Activated gamma-delta T cell treated with Interleukin-2 at 50 U/mL for 16 hours (primary cell): Measurements from ENCODE around the gene MTAP.

Source experiments
- DNase-seq: peaks from one replicate; pipeline ENCODE4 v3.0.0-alpha.2; 2020

The MTAP gene

GRCh38 chr9:21806644-21807043, 4.2 kb downstream of the MTAP start:
- DNase-seq, result no peak

GRCh38 chr9:21810388-21810787, 8.0 kb downstream of the MTAP start:
- DNase-seq, result no peak

GRCh38 chr9:21810881-21811280, 8.4 kb downstream of the MTAP start:
- no peak for DNase-seq

DNA sequence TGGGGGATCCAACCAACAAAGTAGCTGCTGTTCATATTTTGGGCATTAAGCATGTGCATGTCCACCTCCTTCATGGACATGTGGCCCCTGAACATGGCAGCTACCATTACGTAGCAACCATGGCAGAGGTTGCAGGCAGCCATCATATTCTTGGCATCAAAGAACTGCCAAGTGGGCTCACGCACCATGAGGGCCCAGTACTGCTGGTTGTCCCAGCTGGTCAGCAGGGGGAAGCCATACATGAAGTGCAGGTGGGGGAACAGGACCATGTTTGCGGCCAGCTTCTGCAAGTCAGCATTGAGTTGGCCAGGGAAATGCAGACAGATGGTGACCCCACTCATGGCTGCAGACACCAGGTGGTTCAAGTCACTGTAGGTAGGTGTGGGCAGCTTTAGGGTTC, 9.5 kb downstream of the MTAP start:
- DNase-seq, result no peak

DNA sequence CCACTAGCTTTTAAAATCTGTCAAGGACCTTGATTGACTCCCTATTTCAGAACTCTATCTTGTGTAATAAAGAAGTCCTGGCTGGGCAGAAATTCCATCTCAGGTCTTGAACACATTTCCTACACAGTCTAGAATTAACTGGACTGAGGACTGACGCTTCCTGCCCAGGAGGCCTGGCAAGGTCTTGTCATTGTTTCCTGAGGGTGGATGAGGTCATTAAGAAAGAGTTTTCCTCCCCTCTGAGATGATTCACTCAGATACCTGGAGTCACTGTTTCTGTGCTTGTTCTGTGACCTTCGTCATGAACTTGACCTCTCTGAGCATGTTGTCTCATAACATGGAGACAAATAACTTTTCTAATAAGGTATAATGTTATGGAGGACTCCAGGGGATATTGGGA, 10.0 kb downstream of the MTAP start:
- DNase-seq, result no peak

DNA sequence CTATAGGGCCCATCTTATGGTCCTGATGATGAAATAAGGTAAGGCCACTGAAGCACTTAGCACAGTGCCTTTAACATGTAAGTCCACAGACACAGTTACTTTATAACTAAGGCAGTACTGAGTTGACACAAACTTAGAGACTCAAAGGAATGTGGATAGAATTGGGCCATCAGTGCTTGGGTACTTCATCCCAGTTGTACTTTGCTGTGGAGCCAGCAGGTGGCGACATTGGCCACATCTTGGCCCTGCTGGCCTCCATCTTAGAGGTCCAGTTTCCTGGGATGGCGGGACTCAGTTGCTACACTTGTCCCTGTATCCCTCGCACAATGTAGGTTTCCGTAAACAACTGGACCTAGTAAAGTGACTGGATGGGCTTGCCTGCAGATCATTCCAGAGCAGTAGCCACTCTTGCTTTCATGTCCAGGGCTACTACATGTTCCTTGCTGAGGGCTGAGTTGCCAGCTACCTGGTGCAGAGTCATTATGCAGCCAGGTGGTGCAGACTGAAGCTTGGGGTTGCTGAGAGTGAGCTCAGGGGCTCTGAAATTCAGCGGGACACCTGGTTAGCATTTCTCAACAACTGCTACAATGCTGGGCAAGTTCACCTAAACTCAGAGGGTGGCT, 10.6 kb downstream of the MTAP start:
- DNase-seq, result peak; percentile 55

DNA sequence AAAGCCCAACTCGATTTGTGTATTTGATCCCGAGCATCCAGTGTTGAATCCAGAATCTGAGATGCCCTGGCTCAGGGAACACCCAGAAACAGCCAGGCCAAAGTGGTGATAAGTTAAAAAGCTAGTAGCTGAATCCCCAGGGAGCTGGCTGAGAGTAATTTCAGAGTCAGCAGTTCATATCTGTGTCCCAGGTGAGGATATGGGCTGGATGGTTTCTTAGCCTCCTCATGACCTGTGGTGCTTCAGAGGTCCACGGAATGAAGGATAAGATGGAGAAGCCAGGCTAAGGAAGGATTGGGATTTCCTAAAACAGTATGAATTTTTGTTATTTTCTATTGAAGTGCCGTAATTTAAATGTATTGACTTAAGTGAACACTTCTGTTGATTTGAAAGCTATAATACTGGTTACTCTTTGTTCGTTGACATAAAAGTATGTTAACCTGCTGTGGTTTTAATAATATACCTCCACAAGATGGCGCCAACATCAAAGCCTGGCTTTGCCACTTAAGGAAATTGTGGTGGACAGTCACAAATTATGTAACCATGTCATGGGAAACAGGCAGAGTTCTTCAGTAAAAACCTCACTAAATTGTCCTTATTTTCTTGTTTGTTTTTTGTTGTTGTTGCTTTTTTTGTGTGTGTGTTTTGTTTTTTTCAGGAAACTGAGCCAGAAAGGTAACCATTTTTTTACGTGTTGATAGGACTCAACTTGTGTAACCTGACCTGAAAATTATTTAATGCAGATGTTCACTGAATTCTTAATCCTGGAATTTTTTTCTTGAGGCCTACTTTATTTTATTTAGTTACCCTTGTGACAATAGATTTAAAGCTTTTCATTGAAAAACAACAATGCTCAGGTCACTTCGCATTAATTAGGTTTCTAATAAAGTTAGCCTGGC, 11.4 kb downstream of the MTAP start:
- peak; percentile 56 for DNase-seq

DNA sequence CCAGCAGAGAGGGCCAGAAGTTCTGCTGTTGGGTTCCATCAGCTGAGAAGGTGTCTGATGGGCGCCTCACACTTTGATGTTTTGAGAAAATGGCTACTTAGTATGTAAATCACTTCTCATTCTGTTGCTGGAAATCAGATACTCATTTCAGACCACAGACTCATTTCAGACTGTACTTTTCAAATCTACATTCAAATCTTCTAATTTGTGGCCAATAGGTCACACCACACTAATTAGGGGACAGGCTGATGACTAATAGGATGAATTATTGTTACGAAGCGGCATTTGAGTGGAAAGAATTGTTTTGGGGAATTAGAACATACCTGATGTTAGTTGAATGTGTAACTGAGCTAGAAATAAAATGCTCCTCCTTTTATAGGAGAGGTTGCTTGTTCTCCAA, 13.2 kb downstream of the MTAP start:
- no peak for DNase-seq

DNA sequence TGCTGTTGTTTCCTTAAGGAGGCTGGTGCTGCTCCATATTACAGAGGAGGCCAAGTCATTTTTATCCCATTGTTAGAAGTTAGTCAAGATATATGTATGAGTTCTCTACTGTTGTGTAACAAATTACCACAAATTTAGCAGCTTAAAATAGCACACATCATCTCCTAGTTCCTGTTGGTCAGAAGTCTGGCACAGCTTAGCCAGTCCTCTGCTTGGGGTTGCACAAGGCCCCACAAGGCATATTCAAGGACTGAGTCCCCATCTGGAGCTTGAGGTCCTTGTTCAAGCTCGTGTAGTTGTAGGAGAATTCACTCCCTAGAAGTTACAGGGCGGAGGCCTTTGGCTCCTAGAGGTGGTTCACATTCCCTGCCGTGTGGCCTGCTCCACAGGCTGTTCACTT, 14.7 kb downstream of the MTAP start:
- DNase-seq, result no peak

DNA sequence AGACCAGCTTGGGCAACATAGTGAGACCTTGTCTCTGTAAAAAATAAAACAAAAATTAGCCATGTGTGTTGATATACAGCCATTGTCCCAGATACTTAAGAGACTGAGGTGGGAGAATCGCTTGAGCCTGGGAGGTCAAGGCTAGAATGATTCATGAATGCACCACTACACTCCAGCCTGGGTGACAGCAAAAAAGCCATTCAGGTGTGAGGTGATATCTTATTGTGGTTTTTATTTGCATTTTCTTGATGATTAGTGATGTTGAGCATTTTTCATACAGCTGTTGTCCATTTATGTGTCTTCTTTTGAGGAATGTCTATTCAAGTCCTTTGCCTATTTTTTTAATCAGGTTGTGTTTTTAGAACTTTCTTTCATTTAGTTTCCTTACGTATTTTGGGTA, 23.2 kb downstream of the MTAP start:
- DNase-seq, result no peak

DNA sequence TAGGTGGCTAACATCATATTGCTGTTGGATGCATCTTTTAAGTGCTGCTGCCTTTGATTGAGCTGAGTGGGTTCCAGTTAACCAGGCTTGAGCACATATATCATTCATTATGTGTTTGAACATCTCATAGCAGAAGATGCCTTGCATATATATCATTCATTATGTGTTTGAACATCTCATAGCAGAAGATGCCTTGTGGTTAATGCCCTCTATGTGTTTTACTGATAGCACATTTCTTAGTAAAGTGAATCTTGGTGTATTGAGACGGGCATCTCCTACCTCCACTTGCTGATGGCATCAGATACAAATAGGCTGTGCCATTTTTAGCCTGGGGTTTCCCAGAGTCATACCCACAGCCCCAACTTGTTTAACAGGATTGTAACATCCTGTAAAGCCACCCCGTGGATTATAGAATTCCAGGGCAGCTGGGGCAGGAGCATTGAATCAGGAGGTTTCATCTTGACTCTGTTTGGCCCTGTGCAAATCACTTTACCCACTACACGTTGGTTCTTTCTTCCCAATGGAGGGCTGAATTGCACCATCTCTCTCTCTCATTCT, 26.5 kb downstream of the MTAP start:
- DNase-seq, result no peak

GRCh38 chr9:21830589-21830988, 28.2 kb downstream of the MTAP start:
- DNase-seq, result no peak

DNA sequence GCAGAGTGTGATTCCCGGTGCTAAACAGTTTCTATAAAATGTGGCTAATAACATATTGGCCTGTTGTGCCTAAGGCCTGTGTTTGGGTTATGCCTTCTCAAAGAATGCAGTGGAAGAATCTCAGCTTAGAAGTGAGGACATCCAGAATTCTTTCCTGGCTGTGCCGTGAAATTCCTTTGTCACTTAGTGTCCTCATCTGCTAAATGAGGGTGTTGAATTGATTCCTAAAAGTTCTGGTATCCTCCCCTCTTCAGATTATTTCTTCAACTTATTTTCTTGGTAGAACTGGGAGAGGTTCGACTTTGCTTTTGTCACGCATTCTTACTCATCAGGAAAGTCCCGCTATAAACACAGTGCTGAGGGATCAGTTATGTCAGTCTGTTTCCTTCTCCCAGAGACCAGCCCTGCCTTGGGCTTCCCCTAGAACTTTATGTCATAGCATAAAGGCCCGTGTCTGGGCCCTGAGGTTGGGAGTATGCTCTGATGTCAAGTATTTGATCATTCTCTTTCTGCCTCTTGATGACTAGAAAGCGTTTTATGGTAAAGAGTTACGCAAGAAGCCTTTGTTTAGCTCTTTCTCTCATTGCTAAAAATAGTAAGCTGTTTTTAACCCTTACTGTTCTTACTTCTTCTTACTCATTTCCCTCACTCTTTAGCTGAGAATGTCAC, 29.5 kb downstream of the MTAP start:
- DNase-seq, result no peak

GRCh38 chr9:21833090-21833801, 30.8 kb downstream of the MTAP start:
- no peak for DNase-seq

DNA sequence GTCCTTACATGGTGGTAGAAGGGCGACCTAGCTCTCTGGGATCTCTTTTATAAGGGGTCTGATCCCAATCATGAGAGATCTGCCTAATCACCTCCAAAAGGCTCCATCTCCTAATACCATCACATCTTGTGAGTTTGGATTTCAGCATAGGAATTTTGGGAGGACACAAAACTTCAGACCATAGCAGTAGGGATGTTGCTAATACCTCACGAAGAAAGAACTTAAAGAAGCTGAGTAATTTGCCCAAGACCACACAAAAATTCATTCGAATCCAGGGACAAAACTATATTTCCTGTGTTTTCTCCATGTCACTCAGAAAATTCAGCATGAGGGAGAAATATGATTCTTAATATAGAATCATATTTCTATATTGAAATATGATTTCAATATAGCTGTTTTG, 32.7 kb downstream of the MTAP start:
- no peak for DNase-seq

GRCh38 chr9:21836437-21837161, 34.2 kb downstream of the MTAP start:
- DNase-seq, result no peak

- no peak for DNase-seq
Measured at GRCh38 chr9:21837501-21837900, 35.1 kb downstream of the MTAP start.

DNA sequence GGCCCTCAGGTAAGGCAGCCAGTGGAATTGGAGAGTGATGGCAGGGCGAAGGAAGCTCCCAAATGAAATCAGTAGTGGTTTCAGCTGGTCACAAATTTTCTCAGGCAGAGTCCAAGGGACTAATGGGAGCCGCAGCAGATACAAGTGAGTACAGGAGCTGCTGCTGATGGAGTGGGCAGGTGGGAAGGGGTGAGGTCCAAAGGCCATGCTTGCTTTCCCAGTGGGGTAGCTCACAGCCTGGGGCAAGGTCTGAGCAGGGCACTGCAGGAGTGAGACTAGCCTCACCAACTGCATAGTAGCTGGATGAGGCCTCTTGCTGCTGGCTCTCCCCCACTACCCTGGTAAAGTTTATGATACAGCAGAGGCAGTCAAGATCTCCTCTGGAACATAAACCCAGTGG, 38.2 kb downstream of the MTAP start:
- DNase-seq, result no peak

GRCh38 chr9:21841133-21841532, 38.7 kb downstream of the MTAP start:
- no peak for DNase-seq

- DNase-seq, result no peak
Measured at GRCh38 chr9:21848615-21849014, 46.2 kb downstream of the MTAP start.

DNA sequence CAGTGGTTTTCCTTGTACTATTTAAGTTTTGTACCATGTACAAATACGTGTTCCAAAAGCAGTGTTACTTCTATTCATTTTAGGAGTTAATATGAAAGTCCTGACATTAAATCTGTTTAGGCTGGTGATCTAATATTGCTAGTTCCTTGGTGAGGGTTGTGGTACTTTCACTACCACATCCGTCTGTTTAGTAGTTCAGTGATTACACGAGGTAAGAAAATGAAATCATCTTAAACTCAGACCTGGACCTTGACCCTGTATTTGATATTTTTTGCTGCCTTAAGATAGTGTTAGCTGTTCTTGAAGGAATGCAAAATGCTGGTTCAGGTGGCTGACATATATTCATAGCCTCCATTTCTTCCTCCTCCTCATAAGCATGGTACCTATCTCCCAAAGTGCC, 50.3 kb downstream of the MTAP start:
- no peak for DNase-seq

DNA sequence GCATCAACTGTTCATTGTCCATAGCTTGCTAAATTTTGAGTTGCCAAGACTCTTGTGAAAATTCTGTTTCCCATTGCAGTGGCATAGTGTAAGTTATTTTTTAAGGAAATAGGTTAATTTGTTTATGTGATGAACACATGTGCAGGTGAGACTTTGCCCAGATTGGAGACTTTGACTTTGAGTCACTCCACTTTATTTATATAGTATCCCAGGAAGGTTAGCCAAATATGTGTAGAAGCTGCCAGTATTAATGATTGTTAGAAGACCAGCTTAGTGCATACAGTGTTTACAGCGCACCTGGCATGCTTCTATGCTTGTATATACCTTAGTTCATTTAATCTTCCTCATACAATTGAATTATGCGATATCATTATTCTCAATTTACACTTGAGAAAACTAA, 51.0 kb downstream of the MTAP start:
- DNase-seq, result no peak
